Ovary (tissue), 9 donors: Measurements from ENCODE around the gene CCDC17. TPM values are rescaled to one million over a fixed set of nuclear protein-coding genes. Genes with fewer than 3 reads are reported as not detected.
"Not testable (repeated sequence)": the region's sequence is repeated elsewhere in the genome, so short reads cannot be mapped to it uniquely, and the experiment has no call there.

Source experiments
- DNase-seq, 5 donors: peaks; one replicate each; pipeline ENCODE4 v3.0.0-alpha.2; 2019 to 2020
- H3K27ac ChIP-seq, 2 donors: fragments of 200-600 bp; one replicate each; pipeline versions ENCODE4 v1.5.1 to v1.8.0; 2019 to 2022
- H3K27me3 ChIP-seq: fragments of 200-600 bp; one replicate; pipeline ENCODE4 v1.8.0; 2022
- H3K36me3 ChIP-seq: fragments of 200-600 bp; sonication (generic); one replicate; pipeline ENCODE4 v1.5.1; 2019
- H3K4me1 ChIP-seq: one replicate; pipeline ENCODE4 v1.8.1; 2013; ENCODE audit warnings: mild to moderate bottlenecking, moderate library complexity; ENCODE audit not compliant: insufficient read depth
- H3K4me3 ChIP-seq: fragments of 200-600 bp; sonication (generic); one replicate; pipeline ENCODE4 v1.5.1; 2017
- H3K9me3 ChIP-seq, 2 donors: fragments of 200-600 bp in 1 of 2; sonication (generic) in 1 of 2; one replicate each; pipeline versions ENCODE4 v1.5.1 to v1.8.1; 2013 to 2019; ENCODE audit warnings: mild to moderate bottlenecking in 1 of 2, moderate library complexity in 1 of 2
- CTCF ChIP-seq, 3 donors: fragments of 450-650 bp in 2 of 3; fragments of 200-600 bp in 1 of 3; IDR thresholded peaks; one replicate each; pipeline versions ENCODE4 v1.5.1 to v1.8.0; 2016 to 2022; ENCODE audit warnings: antibody characterized with exemption in 3 of 3, mild to moderate bottlenecking in 1 of 3
- EP300 ChIP-seq: sonication (generic); formaldehyde crosslinking; IDR thresholded peaks from one replicate; pipeline ENCODE4 v1.6.1; 2017; ENCODE audit warnings: antibody characterized with exemption
- POLR2A ChIP-seq: fragments of 450-650 bp; IDR thresholded peaks from one replicate; pipeline ENCODE4 v1.6.1; 2017; ENCODE audit warnings: antibody characterized with exemption, mild to moderate bottlenecking, moderate library complexity
- WGBS, 3 donors: extraction: QIAGEN DNeasy Blood & Tissue Kit in 1 of 3; methylation state at CpG; one replicate each; pipeline versions ENCODE4 v1.1.5 to v1.1.7; 2013 to 2017; 5-methylcytosine and 5-hydroxymethylcytosine counted together
- intact Hi-C, 4 donors: fragments of 100-400 bp; cut with DNase I; formaldehyde crosslinking; loops; one replicate each; pipeline versions ENCODE4 v1.11.0 to v1.15.1; 2022 to 2023
- polyA plus RNA-seq, 2 donors: library from polyadenylated mRNA; stranded (reverse); fragments of 200-250 nt in 1 of 2; fragments of 350-450 nt in 1 of 2; fragmentation: Illumina TruSeq in 1 of 2; extraction: RNeasy Lipid Tissue Mini Kit (QIAGEN cat#74804) in 1 of 2; gene quantifications; one replicate each; pipeline ENCODE4 v1.2.3, GENCODE V29; 2013 to 2014
- total RNA-seq, 7 donors: library from RNA; depleted of rRNA in 2 of 7; stranded (reverse); fragments of >200 nt in 2 of 7; fragmentation: NEBNext Ultra II Directional in 3 of 7; extraction: Animal tissue kit (Norgen Biotek cat#: 25700) in 3 of 7; gene quantifications; one replicate each; pipeline versions ENCODE4 v1.1.0 to v1.2.4, GENCODE V29; 2016 to 2023
- donor health status: DM: no; HTN: no; CAD: no; lungs with moderate emphysema.
- donor health status: DM: no; HTN: no; CAD: no.
- donor health status: Bipolar disorder and iron deficiency.
- donor health status: DM: yes; HTN: yes; CAD: no.
- donor health status: DM: no; HTN: no; CAD: no.
- donor health status: DM: yes; HTN: yes; CAD: no.

CCDC17 gene
- total and polyA plus RNA-seq, 9 donors: 1.3 to 30.2 (median 3.3) TPM

- TF ChIP-seq POLR2A (no peak), CTCF (IDR thresholded peaks at IDR 0.05) (no peak), EP300 (no peak)
- intact Hi-C loops: no loop called here
Observed at GRCh38 chr1:45604239-45604638, 19.6 kb downstream of the CCDC17 start.

GRCh38 chr1:45596765-45597164, 27.1 kb downstream of the CCDC17 start:
- H3K4me3 ChIP-seq, DNase-seq, H3K27ac ChIP-seq, H3K9me3 ChIP-seq, H3K36me3 ChIP-seq, H3K27me3 ChIP-seq, H3K4me1 ChIP-seq, intact Hi-C loops: not testable (repeated sequence)
- 94 to 98% (median 97%) methylated on average over 8 of the region's 8 CpGs for WGBS, 3 donors

More at GRCh38 chr1:45604239-45604638, 19.6 kb downstream of the CCDC17 start:
- WGBS, 3 donors: 96 to 99% (median 98%) methylated on average over 2 of the region's 2 CpGs
- no peak for DNase-seq
- Histone ChIP-seq H3K27me3 (no peaks in the 10 kb centered on the region), H3K4me3 (no peak overlapping the region), H3K36me3 (no peaks in the 10 kb centered on the region), H3K4me1 (no peaks in the 10 kb centered on the region), H3K27ac (no peak overlapping the region), H3K9me3 (no peaks in the 10 kb centered on the region)

GRCh38 chr1:45594412-45594811, 29.4 kb downstream of the CCDC17 start:
- intact Hi-C loops: no loop called here
- Histone ChIP-seq H3K27ac (no peak overlapping the region), H3K4me3 (no peak overlapping the region), H3K9me3 (no peaks in the 10 kb centered on the region), H3K27me3 (no peaks in the 10 kb centered on the region), H3K4me1 (peaks cover 2% of the 10 kb centered on the region), H3K36me3 (no peaks in the 10 kb centered on the region)
- 82 to 86% (median 83%) methylated on average over 4 of the region's 4 CpGs for WGBS, 3 donors
- TF ChIP-seq CTCF (IDR thresholded peaks at IDR 0.05) (no peak), EP300 (no peak), POLR2A (no peak)
- no peak for DNase-seq

GRCh38 chr1:45589861-45590260, 34.0 kb downstream of the CCDC17 start:
- DNase-seq: no peak
- Histone ChIP-seq H3K9me3 (no peaks in the 10 kb centered on the region), H3K4me1 (peaks cover 11% of the 10 kb centered on the region), H3K36me3 (no peaks in the 10 kb centered on the region), H3K4me3 (no peak overlapping the region), H3K27ac (no peak overlapping the region), H3K27me3 (no peaks in the 10 kb centered on the region)
- intact Hi-C loops: loop anchor here in 1 of 4 donors (10.0 kb wide), 2 partner anchors 245 to 575 kb away; partner anchors contain the start of genes HECTD3, MUTYH, TOE1 and UROD
- 52 to 58% (median 57%) methylated on average over 1 of the region's 1 CpG for WGBS, 3 donors
- no peak for TF ChIP-seq POLR2A
- no peak for TF ChIP-seq EP300
- TF ChIP-seq CTCF (IDR thresholded peaks at IDR 0.05): no peak

- Histone ChIP-seq H3K4me3 (no peak overlapping the region), H3K9me3 (no peaks in the 10 kb centered on the region), H3K27ac (no peak overlapping the region), H3K4me1 (peaks cover 11% of the 10 kb centered on the region), H3K36me3 (no peaks in the 10 kb centered on the region), H3K27me3 (no peaks in the 10 kb centered on the region)
- intact Hi-C loops: loop anchor here in 1 of 4 donors (10.0 kb wide), 2 partner anchors 242 to 572 kb away; partner anchors contain the start of genes HECTD3, MUTYH, TOE1 and UROD
- no peak for DNase-seq
- no peak for TF ChIP-seq POLR2A
- TF ChIP-seq EP300: no peak
- no peak for TF ChIP-seq CTCF (IDR thresholded peaks at IDR 0.05)
- 75 to 78% (median 77%) methylated on average over 4 of the region's 4 CpGs for WGBS, 3 donors
Observed at GRCh38 chr1:45586769-45587168, 37.1 kb downstream of the CCDC17 start.
